GM12801 (cell line): Measurements from ENCODE around the gene USF1.

ENCODE experiments used
- TF ChIP-seq, protein P1 (sequence below): IDR thresholded peaks from one replicate; pipeline ENCODE4 v1.5.1; 2011; ENCODE audit warnings: control low read depth; ENCODE audit not compliant: insufficient read length; ENCODE audit errors: extremely low read depth

Gene USF1

DNA sequence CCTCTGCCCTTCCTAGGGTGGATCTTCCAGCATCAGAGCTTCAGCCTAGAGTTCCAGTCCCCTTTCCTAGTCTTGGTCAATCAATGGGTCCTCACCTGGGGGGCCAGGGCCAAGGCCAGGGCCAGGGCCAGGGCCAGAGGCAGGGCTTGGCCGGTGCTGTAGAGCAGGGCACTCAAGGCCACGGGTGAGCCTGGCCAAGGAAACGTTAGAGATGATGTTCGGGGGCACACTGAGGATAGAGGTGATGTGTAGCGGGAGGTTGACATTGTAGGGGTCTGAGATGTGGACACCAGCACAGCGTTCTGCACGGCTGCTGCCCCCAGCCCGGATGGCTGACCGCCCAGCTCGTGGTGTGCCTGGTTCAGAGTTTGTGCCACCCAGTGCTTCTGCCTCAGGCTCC is 5.4 kb upstream of the USF1 start:
- TF ChIP-seq, protein P1, sequence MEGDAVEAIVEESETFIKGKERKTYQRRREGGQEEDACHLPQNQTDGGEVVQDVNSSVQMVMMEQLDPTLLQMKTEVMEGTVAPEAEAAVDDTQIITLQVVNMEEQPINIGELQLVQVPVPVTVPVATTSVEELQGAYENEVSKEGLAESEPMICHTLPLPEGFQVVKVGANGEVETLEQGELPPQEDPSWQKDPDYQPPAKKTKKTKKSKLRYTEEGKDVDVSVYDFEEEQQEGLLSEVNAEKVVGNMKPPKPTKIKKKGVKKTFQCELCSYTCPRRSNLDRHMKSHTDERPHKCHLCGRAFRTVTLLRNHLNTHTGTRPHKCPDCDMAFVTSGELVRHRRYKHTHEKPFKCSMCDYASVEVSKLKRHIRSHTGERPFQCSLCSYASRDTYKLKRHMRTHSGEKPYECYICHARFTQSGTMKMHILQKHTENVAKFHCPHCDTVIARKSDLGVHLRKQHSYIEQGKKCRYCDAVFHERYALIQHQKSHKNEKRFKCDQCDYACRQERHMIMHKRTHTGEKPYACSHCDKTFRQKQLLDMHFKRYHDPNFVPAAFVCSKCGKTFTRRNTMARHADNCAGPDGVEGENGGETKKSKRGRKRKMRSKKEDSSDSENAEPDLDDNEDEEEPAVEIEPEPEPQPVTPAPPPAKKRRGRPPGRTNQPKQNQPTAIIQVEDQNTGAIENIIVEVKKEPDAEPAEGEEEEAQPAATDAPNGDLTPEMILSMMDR = no peak

GRCh38 chr1:161048949-161049722 is 3.4 kb upstream of the USF1 start:
- TF ChIP-seq, protein P1 = no peak

DNA sequence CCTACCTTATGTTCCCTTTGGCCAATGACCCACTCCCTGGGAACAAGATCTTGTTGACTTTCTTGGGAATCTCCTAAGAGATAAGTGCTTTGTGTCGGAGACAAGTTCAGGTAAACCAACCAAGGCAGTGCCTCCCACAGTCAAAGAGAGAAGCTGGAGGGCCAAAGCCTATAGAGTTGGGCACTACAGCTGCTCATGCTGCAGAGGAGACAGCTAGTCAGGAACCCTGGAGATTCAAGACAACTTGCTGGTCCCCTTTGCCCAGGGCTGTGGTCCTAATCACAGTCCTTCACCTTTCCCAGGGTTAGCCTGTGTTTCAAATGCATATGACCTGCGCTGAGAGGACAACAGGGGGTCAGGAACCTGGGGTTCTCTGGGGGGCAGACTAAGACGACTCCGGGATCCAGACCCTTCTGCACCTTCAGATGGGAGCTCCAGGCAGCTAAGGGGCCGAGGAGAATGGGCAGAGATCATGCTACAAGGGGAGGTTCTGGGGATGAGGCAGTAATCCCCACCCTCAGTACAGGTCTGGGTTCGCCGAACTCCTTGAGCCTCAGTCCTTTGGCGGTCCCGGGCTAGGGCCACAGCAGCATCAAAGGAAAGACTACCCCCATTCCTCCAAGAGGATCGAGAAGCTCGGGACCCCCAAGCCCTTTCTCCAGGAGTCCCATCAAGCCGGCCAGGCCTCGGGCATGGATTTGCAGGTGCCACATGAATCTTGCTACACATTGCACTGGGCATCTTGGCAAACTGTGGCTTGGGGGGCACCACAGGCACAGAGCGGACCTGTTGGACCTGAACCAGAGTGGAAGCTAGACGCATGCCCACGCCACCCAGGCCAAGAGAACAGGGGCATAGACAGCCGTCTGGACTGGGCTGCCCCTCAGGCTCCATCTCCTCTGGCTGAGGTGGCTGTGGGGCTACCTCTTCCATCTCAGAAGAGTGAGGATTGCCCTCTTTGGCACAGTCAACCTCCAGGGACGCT is 2.0 kb upstream of the USF1 start:
- TF ChIP-seq, protein P1 = no peak

DNA sequence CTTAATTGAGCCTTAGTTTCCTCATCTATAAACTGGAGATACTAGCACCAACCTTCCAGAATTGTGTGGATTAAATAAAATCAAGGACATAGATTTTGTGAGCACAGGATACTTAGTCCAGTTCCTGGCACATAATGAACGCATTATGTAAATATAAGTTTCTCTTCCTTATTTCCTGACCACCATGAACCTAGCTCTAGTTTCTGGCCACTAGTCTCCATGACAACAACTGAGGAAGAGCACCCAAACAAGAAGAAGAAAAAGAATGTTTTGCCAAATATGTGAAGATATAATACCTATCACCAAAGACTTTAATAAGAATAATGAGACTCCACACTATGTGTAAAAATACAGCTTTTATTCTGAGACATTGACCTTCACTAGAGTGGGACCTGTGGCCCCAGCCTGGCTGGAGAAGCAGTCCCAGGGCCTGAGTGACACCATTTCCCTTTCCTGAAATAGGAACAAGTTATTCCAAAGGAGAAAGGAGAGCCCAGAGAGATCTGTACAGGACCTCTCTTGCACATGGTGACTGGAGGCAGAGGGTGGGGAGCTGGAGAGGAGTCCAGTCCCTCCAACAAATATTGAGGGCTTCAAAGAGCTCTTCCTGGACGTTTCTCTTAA is 940 bp upstream of the USF1 start:
- TF ChIP-seq, protein P1 = no peak

DNA sequence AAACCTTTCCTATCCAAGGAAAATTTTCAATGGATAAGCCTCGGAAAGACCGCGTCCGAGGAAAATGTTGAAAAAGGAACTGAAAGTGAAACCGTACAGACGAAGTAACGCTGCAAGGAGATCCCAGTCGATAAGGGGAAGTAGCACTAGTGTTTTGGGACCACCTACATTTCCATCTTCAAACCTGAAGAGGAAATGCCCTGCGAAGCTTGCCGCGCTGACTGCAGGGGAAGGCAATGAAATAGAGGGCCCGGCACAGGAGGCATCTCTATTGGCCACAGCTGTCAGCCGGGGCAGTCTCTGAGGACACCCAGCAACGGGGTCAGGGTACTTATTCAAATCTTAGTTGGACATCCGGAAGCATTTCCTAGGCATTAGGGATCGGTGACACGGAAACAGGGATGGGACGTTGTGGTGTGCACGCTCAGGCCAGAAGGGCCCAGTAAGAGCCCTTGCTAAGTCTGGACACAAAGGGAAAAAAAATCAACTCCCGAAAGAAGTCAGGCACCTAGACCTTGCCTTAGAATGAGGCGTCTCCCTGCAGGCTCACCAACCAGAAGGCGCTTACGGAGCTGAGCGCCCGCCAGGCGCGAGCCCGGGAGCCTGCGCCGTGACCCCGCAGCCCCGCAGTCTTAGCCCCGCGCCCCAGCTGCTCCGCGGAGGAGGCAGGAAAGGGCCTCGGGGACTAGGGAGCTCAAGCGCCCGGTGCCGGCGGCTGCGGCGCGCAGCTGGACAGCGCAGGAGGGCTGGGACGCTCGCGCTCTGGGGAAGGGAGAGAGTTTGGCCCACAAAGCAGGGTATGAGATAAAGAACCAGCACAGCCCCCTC is 655 bp downstream of the USF1 start:
- TF ChIP-seq, protein P1 = no peak

GRCh38 chr1:161044535-161044907 is 1.3 kb downstream of the USF1 start:
- TF ChIP-seq, protein P1 = no peak
